ENCODE results near the gene SEC24D.

DNA sequence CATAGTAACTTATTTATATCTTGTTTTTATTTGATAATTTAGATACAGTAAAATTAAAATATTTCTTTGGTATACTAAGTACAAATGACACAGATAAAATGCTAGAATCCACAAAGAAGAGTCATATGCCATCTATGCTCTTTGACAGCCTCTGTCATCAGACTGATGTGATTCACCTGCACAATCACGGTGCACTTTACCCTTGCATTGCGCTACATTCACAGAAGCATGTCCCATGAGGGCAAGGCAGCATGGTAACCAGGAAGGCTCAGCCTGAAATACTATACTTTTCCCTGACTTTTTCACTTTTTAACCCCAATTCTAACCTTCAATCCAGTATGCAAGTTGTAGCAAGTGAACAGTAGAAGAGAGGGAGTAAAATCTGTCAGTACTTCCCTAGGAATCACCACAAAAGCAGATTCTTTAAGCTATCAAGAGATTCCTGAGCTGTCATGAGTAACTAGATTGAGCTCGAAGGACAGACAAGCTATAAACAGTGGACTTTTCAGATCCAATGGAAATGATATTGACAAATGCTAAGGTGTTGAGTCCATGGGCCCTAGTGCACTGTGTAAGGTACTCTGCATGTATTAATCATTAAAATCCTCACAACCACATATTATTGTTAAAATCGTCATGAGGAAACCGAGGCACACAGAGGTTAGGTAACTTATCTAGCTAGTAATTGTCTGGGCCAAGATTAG lies 14.2 kb downstream of the SEC24D start:
- TF ChIP-seq GATA2 (IDR thresholded peaks at IDR 0.05; ENCODE audit: low read depth, low read length) (no peak), GATA3 (IDR thresholded peaks at IDR 0.05; ENCODE audit: low read depth, low read length) (no peak)
